OCI-LY7 (cell line): ENCODE measurements around the gene REELD1.

Experiments
- CTCF ChIP-seq: fragments of 200-600 bp; sonication (generic); conservative IDR thresholded peaks from 2 replicates; pipeline ENCODE4 v1.5.1; 2014; ENCODE audit warnings: mild to moderate bottlenecking, antibody characterized with exemption, low read length, moderate library complexity, mixed read lengths
- EZH2phosphoT487 ChIP-seq: fragments of 200-600 bp; sonication (generic); IDR thresholded peaks from 2 replicates; pipeline ENCODE4 v1.6.1; 2018; ENCODE audit warnings: low read depth, borderline replicate concordance, mild to moderate bottlenecking, mixed run types, antibody characterized with exemption, low read length, moderate library complexity, mixed read lengths

- no peak for TF ChIP-seq EZH2phosphoT487
- TF ChIP-seq CTCF: no peak
These were observed 60.4 kb downstream of the REELD1 start for GRCh38 chr4:146274774-146275173.
